HL-60/S4 treated with retinoic acid at 250 ng/mL for 4 days and 3 days (cell line): ENCODE data around the gene VWA8.
"Not testable (repeated sequence)": the region's sequence is repeated elsewhere in the genome, so short reads cannot be mapped to it uniquely, and the experiment has no call there.

Experiments
- in situ Hi-C: fragments of 300-500 bp; cut with MboI; formaldehyde crosslinking; loops from 2 replicates; pipeline ENCODE4 v1.7.0; 2022; ENCODE audit warnings: low sequenced_read_pairs

VWA8 gene

GRCh38 chr13:41624041-41624440 lies 336.9 kb downstream of the VWA8 start:
- in situ Hi-C loops: no loop called here

- in situ Hi-C loops: no loop called here
Measured at GRCh38 chr13:41622432-41623429, 338.2 kb downstream of the VWA8 start.

GRCh38 chr13:41621716-41622431 lies 339.0 kb downstream of the VWA8 start:
- in situ Hi-C loops: no loop called here

- in situ Hi-C loops: not testable (repeated sequence)
Measured at GRCh38 chr13:41617633-41618032, 343.3 kb downstream of the VWA8 start.

GRCh38 chr13:41616151-41616550 lies 344.8 kb downstream of the VWA8 start:
- in situ Hi-C loops: no loop called here

GRCh38 chr13:41615528-41615855 lies 345.4 kb downstream of the VWA8 start:
- in situ Hi-C loops: no loop called here

GRCh38 chr13:41614671-41615527 lies 346.0 kb downstream of the VWA8 start:
- in situ Hi-C loops: no loop called here

- in situ Hi-C loops: no loop called here
Measured at GRCh38 chr13:41613984-41614661, 346.8 kb downstream of the VWA8 start.

- in situ Hi-C loops: no loop called here
Measured at GRCh38 chr13:41613471-41613870, 347.4 kb downstream of the VWA8 start.

GRCh38 chr13:41611385-41611784 lies 349.5 kb downstream of the VWA8 start:
- in situ Hi-C loops: no loop called here

- in situ Hi-C loops: no loop called here
Measured at GRCh38 chr13:41610404-41610803, 350.5 kb downstream of the VWA8 start.

- in situ Hi-C loops: no loop called here
Measured at GRCh38 chr13:41609828-41610227, 351.1 kb downstream of the VWA8 start.

- in situ Hi-C loops: no loop called here
Measured at GRCh38 chr13:41608839-41609177, 352.1 kb downstream of the VWA8 start.

- in situ Hi-C loops: no loop called here
Measured at GRCh38 chr13:41608111-41608838, 352.6 kb downstream of the VWA8 start.

- in situ Hi-C loops: no loop called here
Measured at GRCh38 chr13:41606646-41607045, 354.3 kb downstream of the VWA8 start.

- in situ Hi-C loops: no loop called here
Measured at GRCh38 chr13:41605319-41606285, 355.3 kb downstream of the VWA8 start.

GRCh38 chr13:41603917-41604316 lies 357.0 kb downstream of the VWA8 start:
- in situ Hi-C loops: no loop called here

- in situ Hi-C loops: no loop called here
Measured at GRCh38 chr13:41601718-41602445, 359.0 kb downstream of the VWA8 start.
